HG02973 (cell line): ENCODE results near the gene AMBRA1.
A peak's percentile ranks its signal among the peaks of the same experiment; 100 is the strongest.
"Not testable (repeated sequence)": the region's sequence is repeated elsewhere in the genome, so short reads cannot be mapped to it uniquely, and the experiment has no call there.

Source experiments
- ATAC-seq: cut with Tn5 transposase; IDR thresholded peaks from one replicate; pipeline ENCODE4 v1.9.1; 2021; ENCODE audit warnings: moderate library complexity; ENCODE audit not compliant: unreplicated experiment

AMBRA1 gene

DNA sequence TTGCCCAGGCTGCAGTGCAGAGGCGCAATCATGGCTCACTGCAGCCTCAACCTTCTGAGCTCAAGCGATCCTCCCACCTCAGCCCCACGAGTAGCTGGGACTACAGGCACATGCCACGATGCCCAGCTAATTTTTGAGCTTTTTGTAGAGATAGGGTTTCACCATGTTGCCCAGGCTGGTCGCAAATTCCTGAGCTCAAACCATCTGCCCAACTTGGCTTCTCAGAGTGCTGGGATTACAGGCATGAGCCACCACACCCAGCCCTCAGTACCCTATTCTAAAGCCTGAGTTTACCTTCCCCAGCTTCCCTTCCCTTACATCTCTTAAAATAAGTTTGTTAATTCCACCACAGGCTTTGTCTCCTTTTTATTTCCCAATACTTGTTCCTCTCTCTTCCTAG is 59.1 kb downstream of the AMBRA1 start:
- ATAC-seq = no peak

DNA sequence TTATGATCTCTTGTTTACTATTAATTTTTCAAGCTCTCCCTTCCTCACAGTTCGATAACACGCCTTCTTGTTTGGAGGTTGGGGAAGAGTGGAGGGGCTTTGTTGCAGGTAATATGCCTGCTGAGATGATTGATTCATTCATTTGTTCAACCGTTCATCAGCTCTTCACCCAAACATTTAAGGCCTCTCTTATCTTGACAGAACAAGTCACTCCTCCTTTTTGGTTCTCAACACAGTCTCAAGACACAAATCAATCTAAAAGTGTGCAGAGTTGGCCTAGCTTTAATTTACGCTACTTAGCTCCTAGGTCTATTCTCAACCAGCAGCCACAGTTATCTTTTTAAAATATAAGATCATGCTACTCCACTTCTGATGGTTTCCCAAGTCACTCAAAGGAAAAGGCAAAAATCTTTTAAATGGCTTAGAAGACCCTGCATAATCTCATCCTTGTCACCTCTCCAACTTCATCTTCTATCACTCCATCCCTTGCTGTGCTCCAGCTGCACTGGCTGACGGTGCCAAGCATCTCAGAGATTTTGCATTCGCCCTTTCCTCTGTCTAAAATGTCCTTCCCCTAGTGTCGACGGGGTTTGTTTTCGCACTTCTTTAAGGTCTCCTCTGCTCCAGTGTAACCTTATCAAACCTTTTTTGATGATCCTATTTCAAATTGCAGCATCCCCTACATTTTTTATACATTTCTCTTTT is 60.3 kb downstream of the AMBRA1 start:
- no peak for ATAC-seq

DNA sequence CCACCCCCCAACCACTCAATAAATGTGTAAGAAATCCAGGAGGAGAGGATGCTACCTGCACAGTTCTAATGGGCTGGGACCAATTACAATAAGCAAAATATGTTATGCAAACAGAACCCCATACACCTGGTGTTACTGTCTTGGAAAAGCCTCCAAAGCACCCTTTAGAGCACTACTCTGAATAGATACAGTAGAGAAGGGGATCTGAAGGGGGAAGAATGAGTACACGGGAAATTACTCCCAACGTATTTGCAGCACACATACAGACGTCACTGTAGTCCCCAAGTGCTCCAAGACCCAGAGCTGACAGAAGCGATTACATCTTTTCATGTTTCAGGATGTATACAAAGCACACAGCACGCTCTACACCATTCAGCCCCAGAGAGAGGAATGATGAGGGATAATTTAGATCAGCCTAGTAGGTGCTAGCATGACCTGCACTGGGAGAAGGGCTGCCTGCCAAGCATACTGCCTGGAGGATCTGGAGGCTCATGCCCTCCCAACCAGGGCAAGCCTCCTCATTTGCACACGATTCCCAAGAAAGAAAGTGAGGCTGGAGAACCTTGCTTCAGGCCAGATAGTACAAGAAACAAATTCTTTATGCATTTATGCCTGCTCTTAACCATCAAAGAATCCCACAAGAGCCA is 63.8 kb downstream of the AMBRA1 start:
- no peak for ATAC-seq

DNA sequence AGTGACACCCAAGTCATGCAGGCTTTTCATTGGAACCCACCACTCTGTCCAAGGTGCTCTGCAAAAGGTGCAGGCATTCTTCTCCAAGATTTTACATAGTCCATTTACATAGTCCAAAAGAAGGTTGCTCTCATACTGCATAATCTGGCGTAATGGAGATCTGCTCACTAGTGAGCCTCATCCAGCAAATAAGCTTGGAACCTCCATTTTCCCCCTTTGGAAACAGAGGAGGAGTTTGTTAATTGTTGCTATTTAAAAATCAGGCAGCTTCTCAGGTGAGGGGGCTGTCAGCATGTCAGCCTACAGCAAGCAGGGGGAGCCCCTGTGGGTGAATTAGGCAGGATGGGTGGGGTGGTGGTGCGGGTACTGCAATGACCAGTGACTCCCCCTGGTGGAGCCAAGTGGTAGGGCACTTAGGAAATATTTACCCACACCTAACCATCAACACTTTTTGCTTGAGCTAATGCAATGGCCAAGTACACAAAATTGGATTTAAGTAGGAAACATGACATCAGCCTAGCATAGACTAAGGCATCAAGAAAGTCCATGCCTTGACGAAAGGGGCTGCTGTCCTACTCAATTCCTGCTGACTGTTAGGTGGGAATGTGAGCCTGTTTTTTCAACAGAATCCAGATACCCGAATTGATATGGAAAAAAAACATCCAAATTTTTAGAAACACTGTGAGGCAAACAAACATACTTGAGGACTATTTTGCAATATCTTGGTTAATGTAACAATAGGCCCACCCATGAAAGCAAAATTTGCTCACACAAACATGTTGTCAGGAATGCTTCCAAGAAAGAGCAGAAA is 64.5 kb downstream of the AMBRA1 start:
- ATAC-seq = peak; percentile 63

DNA sequence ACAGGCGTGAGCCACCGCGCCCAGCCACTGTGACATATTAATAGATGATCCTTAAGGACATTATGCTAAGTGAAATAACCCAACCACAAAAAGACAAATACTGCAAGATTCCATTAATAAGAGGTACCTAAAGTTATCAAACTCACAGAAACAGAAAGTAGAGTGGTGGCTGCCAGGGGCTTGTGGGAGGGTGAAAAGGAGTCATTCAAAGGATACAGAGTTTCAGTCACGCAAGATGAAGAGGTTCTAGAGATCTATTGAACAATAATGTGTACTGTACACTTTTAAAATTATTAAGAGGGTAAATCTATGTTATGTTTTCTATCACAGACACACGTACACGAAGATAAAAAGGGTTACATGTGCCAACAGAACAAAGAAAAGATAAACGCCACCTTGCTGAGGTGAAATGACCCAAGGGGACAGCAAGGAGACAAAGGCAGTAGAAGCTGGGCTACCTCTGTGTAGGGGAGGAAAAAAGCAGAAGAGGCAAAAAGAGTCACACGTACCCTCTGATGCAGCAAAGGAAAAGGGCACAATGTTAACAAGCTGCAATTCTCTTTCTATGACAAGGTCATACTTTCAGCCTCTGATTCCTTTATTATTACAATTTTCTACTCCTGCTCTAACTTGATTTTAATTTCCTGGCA is 65.3 kb downstream of the AMBRA1 start:
- ATAC-seq = no peak

DNA sequence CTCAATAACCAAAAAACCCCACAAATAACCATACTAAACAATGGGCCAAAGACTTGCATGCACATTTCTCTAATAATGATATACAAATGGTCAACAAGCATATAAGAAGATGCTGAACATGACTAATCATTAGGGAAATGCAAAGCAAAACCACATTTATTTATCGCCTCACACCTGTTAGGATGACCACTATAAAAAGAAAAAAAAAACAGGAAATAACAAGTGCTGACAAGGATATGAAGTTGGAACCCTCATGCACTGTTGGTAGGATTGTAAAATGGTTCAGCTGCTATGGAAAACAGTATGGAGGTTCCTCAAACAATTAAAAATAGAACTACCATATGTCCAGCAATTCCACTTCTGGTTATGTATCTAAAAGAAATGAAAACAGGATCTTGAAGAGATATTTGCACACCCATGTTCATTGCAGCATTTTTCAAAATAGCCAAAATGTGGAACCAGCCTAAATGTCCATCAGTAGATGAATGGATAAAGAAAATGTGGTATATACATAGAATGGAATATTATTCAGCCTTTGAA is 66.2 kb downstream of the AMBRA1 start:
- ATAC-seq = no peak

DNA sequence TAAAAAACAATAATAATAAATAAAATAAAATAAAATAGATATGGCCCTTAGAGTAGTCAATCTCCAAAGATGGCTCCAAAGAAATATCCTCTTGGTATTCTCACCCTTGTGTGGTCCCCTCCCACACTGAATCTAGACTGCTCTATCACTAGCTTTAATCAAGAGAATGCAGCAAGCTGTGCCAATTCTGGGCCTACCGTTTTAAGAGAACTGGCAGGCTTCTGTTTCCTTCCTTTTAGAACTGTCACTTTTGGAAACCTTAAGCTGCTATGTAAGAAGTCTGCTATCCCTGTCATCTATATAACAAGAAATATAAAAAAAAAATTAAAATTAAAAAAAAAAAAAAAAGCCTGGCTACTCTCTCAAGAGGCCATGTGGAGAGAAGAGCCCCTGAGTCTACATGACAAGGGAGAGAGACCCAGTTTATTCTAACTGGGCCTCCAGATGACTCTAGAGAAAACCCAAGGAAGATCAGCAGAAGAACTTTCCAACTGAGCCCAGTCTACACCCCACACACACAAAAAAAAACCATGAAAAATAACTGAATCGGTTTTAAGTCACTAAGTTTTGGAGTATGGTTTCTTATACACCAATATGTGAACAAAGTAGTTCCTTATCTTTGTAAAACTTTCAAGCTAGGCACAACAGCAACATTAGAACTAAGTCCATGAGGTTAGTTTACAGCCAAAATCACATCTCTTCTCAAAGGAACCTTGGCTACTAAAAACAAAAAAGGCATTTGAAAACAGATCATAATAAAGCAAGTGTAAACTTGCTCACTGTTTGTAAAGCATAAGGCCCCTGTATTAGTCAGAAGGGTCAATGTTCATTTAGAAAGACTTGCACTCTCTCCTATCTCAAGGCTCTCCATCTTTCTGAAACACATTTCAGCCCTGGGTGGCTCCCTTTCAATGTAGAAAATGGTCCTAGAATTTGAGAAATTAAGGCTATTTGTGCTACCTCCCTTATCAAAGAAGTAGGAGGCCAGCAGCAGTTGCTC is 67.3 kb downstream of the AMBRA1 start:
- no peak for ATAC-seq

DNA sequence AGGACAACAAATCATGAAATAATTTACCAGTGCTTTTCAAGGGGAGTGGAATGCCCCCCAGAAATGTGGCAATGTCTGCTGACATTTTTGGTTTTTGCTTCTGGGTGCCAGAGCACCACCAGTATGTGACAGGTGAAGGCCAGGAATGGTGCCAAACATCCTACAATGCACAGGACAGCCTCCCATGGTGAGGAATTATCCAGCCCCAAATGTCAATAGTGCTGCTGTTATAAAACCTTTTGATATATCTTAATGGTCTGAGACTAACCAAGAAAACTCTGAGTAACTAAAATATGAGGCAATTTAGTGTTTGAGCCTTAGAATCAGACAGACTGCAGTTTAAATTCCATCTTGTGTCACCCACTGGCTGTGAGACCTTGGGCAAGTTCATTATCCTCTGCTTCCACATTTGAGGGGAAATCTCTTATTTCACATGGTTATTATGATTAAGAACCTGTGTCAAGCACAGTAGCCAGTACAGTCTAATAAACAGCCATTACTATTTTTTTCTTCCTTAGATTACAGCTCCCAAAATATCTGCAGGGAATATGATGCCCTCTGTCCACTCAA is 69.5 kb downstream of the AMBRA1 start:
- no peak for ATAC-seq

DNA sequence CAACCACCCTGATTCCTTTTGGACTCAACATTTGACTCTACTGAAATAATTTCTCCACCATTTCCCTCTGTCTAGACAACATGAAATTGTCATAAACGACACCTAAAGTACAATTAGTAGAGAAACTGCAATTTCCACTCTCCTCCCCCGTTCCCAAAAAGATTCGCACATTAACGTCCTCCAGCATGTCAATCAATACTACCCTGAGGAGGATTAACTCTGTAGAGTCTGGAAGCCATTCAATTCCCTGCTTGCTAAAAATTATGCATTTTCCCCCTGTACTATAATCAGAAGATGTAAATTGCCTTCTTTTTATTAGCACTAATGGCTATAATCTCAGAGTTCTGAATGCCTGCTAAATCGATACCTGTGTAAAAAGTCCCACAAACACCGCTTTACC is 70.5 kb downstream of the AMBRA1 start:
- no peak for ATAC-seq

DNA sequence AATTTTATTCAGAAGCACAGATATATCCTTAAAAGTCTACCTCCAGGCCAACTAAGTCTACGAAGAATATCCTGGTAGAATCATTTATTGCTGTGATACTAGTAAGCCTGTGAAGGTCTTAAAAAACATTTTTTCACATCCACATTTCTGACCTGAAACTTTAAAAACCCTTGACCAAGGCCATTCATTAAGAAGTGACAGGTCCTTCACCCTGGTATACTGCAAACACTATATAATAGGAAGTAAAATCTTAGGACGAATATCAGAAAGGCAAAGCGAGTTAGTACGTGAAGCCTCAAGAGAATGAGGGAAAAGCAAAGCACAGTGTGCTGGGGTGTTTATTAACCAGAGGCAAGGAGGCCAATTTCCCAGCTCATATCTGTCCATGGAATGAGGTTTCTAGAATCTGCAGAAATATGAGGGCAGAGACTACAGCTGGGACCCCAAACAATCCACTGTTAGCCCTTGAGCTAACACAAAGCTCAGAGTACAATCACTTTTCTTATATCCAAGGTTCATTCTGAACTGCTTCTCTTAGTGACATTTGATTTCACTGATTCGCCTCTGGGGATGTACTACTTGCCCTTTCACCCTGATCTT is 71.0 kb downstream of the AMBRA1 start:
- ATAC-seq = no peak

DNA sequence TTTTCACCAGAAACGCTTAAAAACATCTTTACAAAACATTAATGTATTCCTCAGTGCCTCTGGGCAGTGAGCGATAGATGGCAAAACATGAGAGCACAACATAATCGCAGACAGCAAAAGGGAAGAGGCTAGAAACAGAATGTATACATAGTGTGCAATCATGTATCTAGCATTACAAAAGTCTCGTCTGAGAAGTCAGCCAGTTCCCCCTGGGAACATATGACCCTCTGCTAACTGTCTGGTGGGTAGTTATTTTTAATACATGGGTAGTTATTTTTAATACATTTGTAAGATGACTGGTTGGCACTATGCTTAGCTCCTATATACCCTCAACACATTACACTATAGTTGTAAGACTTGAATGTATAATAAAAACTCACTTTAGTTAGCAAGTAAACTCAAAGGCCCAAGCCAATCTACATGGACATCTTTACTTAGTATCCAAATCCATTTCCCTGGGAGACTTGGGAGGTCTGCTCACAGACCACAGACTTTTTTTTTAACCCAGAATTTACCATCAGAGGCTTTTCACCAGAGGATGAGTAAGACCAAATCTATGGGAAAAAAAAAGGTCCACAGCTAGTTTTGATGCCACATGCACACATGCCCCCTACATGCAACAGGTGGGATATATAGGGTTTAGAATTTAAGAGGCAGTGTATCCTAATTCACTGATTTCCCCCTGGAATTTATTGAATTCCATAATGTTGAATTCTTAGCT is 71.7 kb downstream of the AMBRA1 start:
- ATAC-seq = no peak

DNA sequence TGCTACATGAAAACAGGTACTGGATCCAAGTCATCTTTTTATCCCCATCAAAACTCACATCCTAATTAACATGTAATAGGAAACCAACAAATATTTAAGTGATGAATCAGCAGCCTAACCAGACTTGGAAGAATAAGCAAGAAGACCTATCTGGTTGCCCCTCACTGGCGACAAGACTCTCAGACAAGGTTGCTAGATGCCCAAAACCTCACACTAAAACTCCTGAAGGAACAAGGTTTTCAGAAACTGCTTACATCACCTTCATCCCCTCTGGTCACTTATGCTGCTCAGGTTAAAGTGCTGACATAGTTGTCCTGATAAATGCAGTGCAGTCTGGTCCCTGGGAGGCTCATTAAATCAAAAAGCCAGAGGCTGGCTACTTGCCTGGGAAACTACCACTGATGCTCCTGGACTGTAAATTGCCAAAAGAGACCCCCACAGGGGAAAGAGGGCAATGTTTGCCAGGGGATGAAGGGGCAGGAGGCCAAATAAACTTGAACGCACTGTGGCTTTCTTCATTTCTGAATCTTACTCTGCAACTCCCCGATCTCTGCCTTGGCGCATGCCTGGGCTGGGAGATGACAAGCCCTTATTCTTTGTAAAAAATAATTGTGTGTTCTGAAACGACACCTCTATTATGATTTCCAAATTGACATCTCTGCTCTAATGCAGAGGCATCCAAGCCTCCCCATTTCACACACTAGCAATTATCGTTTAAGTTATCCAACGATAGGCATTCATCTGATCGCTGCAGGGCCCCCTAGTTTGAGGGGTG is 72.7 kb downstream of the AMBRA1 start:
- ATAC-seq = no peak

DNA sequence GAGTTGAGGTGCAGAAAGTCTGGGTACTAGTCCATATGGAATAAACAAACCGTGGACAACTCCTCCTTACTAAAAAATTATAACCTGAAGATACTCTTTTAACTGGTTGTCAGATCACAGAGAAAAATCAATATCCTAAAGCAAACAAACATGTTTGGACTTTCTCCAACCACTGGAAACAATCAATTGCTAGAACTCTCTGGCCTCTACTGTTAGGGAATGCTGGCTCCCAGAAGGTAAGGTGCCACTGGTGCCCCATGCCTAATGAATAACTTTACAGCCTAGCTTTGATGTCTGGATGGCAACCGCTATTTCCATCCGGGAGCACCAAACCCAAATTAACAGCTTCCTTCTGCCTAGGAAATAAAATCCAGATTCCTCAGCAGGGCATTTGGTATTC is 74.5 kb downstream of the AMBRA1 start:
- ATAC-seq = no peak

DNA sequence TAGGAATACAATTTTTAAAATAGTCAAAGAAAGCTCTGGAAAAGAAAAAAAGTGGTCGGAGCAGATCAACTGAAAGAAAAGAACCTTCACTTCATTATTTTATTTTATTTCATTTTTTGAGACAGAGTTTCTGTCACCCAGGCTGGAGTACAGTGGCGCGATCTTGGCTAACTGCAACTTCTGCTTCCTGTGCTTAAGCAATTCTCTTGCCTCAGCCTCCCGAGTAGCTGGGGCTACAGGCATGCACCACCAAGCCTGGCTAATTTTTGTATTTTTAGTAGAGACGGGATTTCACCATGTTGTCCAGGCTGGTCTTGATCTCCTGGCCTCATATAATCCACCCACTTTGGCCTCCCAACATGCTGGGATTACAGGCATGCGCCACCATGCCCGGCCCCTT is 74.9 kb downstream of the AMBRA1 start:
- not testable (repeated sequence) for ATAC-seq

DNA sequence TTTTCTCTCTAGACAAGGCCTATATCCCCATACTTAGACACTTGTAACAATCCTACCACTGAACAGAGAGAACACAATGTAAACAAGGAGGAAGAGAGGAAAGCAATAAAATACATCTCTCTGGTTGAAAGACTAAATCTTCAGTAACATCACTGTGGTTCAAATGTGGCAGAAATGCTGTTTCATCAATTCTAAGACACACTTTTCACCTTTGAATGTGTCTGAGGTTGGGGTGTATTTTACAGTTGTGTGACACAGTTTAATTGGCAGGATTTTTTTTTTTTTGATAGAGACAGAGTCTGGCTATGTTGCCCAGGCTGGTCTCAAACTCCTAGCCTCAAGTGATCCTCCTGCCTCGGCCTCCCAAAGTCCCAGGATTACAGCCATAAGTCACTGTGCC is 79.5 kb downstream of the AMBRA1 start:
- no peak for ATAC-seq

DNA sequence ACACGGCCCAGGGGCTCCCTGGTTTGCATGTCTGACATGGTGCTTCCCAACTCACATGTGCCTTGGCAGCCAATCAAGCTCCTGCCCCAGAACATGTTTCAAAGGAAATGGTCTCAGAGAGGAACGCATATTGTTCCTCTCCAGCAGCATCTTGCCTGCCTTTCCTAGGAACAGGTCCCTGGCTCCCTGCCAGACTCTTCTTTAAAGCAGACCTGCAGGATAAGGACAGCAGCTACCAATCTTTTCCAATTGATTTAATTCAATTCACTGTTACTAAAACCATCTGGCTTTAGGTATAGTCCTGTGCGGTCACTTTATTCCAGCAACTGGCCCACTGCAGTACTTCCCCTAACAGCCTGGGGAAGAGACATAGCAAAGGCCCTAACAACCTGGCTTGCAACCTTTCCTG is 79.9 kb downstream of the AMBRA1 start:
- ATAC-seq = no peak

DNA sequence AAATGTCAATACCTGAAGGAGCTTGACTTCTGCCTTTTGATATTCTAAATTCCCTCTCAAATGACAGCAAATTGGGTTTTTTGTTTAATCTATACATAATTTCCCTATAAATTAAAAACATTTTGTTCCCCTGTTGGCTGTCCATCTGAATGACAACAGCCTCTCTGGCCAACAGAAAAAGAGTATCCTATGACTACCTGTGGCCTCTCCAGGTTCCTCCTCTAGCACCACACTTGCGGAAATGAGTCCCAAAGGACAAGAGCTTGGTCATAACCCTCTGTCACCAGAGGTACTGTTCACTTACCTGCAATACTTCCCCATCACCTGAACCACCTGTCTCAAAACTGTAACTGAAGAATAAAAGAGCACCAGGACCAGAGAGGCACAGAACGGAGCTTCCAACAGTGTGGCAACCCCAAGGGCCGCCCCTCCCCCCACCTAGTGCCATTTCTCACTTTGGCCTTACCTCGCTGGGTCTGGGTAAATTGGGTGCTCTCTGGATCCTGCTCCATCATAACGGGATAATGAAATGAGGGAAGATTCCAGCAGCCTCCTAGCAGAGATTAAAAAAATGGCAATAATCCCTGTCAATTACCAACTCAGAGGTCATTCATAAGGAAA is 81.5 kb downstream of the AMBRA1 start:
- ATAC-seq = no peak
